DMS79 (cell line): Measurements from ENCODE around the gene SLIRP.
"Not testable (repeated sequence)": the region's sequence is repeated elsewhere in the genome, so short reads cannot be mapped to it uniquely, and the experiment has no call there.

ENCODE experiments used
- DNase-seq: peaks from one replicate; lab custom pipeline; 2025; lab: John Stamatoyannopoulos, UW

The SLIRP gene

DNA sequence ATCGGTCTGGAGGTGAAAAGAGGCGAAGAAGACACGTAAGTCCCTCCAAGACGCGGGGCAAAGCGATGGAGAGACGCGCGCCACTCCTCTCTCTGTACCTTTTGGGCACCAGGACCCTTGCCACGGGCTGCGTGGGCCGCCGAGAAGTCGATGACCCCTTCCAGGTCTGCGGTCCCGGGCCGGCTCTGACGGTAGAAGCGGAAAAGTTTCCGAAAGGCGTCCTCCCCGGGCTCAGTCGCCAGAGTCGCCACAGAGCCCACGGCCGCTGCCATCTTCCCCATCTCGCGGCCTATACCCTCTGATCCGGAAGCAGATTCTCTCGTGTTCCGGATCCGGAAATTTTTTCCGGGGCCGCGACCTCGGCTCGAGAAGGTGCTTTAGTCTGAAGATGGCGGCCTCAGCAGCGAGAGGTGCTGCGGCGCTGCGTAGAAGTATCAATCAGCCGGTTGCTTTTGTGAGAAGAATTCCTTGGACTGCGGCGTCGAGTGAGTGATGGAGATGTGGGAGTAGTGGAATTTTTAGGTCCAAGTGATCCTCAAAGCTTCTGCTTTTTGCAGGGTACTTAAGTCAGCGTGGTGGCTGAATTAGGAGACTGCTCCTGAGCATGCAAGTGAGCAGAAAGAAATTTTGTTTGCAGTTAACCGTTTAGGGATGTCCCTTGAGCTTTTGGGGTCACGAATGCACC, at the start of gene SLIRP, which contains the start of gene ALKBH1:
Gene SLIRP (plus strand): TSS at position 380 of the 685 bp plus-strand sequence. CDS start 9 bp downstream, at position 389.
Gene ALKBH1 (minus strand): TSS at position 300 of the 685 bp plus-strand sequence. CDS start 19 bp downstream, at position 281.
- peak; percentile 92 for DNase-seq

GRCh38 chr14:77659831-77660230, 48.1 kb upstream of the SLIRP start:
- DNase-seq = no peak

GRCh38 chr14:77660754-77661153, 47.1 kb upstream of the SLIRP start:
- peak; percentile 99 for DNase-seq

- not testable (repeated sequence) for DNase-seq
These were observed 46.3 kb upstream of the SLIRP start for GRCh38 chr14:77661562-77661961.

DNA sequence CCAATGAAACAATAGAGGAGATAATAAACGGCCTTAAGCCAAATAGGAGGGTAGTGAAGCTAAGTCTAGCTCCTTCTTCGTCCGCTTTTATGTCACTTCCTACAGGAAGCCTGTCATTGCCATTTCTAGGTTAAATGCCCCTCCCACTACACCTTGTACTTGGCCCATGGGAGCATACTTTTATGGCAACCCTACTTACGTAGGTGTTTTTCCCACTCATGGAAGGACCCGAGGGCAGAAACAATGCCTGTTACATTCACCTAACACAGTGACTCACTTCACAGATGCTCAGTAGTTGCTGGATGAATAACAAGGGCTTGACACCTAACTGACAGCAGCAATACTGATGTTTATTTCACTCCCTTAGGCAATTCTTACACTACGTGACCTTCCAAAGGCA, 44.6 kb upstream of the SLIRP start:
- DNase-seq = no peak

DNA sequence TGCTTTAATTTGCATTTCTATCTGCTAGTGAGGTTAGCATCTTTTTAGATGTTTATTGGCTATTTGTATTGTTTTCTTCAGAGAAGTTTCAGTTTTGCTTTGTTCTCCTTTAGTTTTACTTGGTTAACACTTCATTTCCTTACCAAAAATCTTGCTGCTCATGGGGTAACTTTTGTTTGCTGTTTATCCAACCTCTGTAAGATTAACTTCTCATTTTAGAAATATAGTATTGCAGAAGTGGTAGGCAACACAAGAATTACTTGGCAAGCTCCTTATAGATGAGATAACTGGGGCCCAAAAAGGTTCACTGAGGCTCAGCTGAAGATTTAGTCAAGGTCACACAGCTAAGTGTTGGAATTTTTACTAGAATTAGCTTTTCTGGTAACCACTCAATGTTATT, 40.6 kb upstream of the SLIRP start:
- no peak for DNase-seq

DNA sequence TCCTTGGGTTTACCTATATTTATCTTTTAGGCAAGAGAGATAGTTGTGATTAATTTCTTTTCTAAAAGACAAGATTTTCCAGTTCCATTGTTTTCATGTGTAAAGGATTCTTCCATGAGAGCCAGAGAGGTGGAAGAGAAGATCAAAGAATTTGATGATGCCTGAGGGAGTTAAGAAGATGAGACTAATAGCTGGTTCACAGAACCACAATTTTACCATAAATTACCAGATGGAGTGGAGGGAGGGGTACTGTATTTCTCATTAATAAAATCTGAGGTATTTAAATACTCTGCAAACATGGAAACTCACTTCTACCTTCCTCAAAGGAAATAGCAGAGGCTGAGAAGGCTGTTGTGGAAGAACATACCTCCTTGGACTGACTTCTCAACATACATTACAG, 34.7 kb upstream of the SLIRP start:
- DNase-seq = no peak

- no peak for DNase-seq
These were observed 33.0 kb upstream of the SLIRP start for GRCh38 chr14:77674931-77675330.

GRCh38 chr14:77681196-77682157, 26.4 kb upstream of the SLIRP start:
- DNase-seq = no peak

GRCh38 chr14:77682158-77682553, 25.7 kb upstream of the SLIRP start:
- DNase-seq = no peak

- no peak for DNase-seq
These were observed 16.6 kb upstream of the SLIRP start for GRCh38 chr14:77691259-77691658.

GRCh38 chr14:77707355-77707723, 564 bp upstream of the SLIRP start:
- peak; percentile 58 for DNase-seq

GRCh38 chr14:77708749-77709148, 846 bp downstream of the SLIRP start:
- no peak for DNase-seq

- DNase-seq = no peak
These were observed 1.5 kb downstream of the SLIRP start for GRCh38 chr14:77709412-77709811.

DNA sequence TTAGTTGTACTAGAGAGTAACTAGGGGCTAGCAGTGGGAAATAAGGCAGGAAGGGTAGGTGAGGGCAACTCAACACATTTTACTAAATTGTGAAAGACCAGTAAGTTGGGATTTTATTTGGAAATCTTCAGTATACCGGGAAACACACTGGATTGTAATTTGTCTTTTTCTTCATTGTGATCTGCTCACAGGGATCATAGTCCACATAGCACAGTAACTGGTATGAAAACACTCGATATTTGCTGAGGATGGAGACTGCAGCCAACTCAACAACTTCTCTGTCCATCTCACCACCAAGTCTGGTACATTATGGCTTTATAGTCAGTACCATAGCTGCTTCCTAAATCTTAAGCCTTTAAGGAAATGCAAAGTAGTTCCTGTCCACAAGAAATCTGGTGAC, 2.5 kb downstream of the SLIRP start:
- DNase-seq = no peak

DNA sequence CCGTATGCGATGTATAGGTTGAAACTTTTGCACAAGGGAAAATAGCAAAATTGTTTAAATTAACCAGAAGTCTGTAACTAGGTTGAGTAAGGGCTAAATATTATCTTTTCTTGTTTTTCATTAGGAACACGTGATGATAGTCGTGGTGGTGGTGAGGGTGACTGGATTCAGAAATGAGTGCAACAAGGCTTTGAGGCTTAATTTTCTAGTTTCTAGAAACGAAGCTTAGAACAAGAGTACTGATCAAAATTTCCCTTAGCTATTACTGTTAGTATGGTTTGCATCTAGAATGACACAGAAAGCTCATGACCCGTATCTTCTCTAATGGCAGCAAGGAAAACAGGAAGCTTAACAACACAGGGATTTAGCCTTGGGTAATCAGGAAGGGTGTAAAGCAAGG, 7.0 kb downstream of the SLIRP start:
- DNase-seq = no peak

DNA sequence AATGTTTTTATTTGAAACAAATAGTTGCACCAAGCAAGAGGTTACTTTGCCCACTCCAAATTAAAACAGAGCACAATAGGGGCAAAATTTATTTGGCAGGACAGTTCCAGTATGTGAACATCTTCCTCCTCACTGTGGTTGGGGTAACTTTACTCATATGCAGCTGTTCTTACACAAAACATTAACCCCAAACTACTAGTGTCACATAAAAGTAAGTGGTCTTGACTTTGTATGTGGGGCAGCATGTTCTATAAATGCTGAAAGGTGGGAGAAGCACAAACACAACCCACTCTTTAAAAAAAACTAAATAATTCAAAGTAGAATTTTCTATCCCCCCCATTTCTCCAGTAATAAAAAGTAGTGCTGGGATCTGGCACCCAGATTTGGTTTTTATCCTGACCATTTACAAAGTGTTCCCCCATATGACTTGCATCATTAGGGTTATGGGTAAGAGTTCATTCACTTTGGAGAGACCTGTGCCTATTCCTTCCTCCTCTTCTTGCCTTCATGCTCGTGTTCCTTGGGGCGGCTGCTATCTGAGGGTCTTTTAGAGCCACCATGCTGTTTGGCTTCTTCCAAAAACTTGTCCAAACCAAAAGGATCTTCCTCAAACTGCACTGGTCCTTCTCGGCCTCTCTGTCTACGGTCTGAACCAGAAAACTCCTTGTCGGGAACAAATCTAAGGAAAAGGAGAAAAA, 9.9 kb downstream of the SLIRP start:
- no peak for DNase-seq

GRCh38 chr14:77721437-77721836, 13.5 kb downstream of the SLIRP start:
- DNase-seq = no peak

- no peak for DNase-seq
These were observed 14.4 kb downstream of the SLIRP start for GRCh38 chr14:77722301-77722700.

GRCh38 chr14:77730976-77731497, 23.1 kb downstream of the SLIRP start:
- DNase-seq = no peak

DNA sequence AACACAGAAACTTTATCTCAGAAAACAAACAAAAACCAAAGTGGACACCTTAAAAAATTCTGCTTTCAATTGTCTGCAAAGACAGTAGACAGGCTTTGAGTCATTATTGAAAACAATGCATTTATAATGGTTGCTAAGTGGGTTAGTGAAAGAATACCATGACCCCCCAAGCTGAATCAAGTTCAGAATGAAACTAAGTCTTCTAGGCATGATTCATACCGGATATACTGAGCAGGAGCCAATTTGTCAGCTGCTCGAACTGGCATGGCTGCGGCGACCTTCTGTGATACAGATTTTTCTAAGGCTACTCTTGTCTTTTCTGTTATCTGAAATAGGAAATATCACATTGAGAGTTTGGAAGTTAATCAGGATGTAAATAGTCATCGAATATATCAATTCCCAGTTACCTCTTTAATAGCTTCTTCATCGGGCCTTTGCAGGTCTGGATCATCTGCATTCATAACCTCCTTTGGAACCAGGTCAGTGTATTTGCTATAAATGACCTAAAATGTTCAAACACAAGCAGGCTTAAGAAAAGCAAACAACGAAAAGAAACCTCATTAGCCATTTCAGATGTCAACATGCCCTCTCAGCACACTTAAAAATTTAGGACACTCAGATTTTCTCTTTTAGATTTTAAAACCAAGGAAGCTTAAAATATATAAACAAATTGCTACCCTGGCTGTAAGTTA, 30.8 kb downstream of the SLIRP start:
- DNase-seq = no peak

GRCh38 chr14:77741438-77741837, 33.5 kb downstream of the SLIRP start:
- no peak for DNase-seq
